HFFc6 (cell line): Measurements from ENCODE around the gene NPTN. TPM values are rescaled to one million over a fixed set of nuclear protein-coding genes. Genes with fewer than 3 reads are reported as not detected.

ENCODE experiments used
- DNase-seq: peaks from one replicate; pipeline ENCODE4 v3.0.0-alpha.2; 2018
- H3K27ac Mint-ChIP-seq: 2 replicates; pipeline ENCODE4 v1.8.0; 2020; ENCODE audit warnings: mild to moderate bottlenecking, mixed read lengths
- H3K27me3 Mint-ChIP-seq: 2 replicates; pipeline ENCODE4 v1.8.0; 2021; ENCODE audit warnings: mild to moderate bottlenecking, moderate library complexity, mixed read lengths; ENCODE audit not compliant: insufficient read depth
- H3K36me3 Mint-ChIP-seq: 2 replicates; pipeline ENCODE4 v1.8.0; 2021; ENCODE audit warnings: low read depth, mixed read lengths
- H3K4me1 Mint-ChIP-seq: 2 replicates; pipeline ENCODE4 v1.8.0; 2020; ENCODE audit warnings: low read depth, mixed read lengths
- H3K4me3 Mint-ChIP-seq: 2 replicates; pipeline ENCODE4 v1.8.0; 2020; ENCODE audit warnings: mild to moderate bottlenecking, moderate library complexity, mixed read lengths
- H3K9me3 Mint-ChIP-seq: 2 replicates; pipeline ENCODE4 v1.8.0; 2020; ENCODE audit warnings: mild to moderate bottlenecking, mixed read lengths
- CTCF ChIP-seq: fragments of 200-600 bp; sonication (generic); IDR thresholded peaks from 2 replicates; pipeline ENCODE4 v1.5.0; 2021; ENCODE audit warnings: antibody characterized with exemption, mild to moderate bottlenecking
- total RNA-seq, 6 experiments: library from RNA; stranded (reverse); fragmentation: NEBNext Ultra II Directional; extraction: Animal tissue kit (Norgen Biotek cat#: 25700); gene quantifications; 2 replicates in 1 of 6; 3 replicates in 5 of 6; pipeline ENCODE4 v1.2.3, GENCODE V29; 2021

NPTN gene
- total RNA-seq, 6 experiments from 2014 or later = 183 to 215 (median 204) TPM

- H3K9me3 Mint-ChIP-seq = no peaks in the 10 kb centered on the region
- H3K4me3 Mint-ChIP-seq = no peak overlapping the region
- no peak for TF ChIP-seq CTCF
- peaks cover 2% of the 10 kb centered on the region for H3K27me3 Mint-ChIP-seq
- no peaks in the 10 kb centered on the region for H3K4me1 Mint-ChIP-seq
- H3K27ac Mint-ChIP-seq = no peak overlapping the region
- no peaks in the 10 kb centered on the region for H3K36me3 Mint-ChIP-seq
- no peak for DNase-seq
Observed at GRCh38 chr15:73515527-73515926, 117.7 kb downstream of the NPTN start.

Other genes with a start within 250 kb of the NPTN start
- gene REC114, start 190.2 kb downstream of the NPTN start, total RNA-seq = not detected
- gene CD276, start 51.0 kb upstream of the NPTN start, total RNA-seq = 100 to 1,000 TPM in 3 of 6 experiments, 10 to 100 TPM in 3; 86.5 to 121 (median 105) TPM
- gene INSYN1, start 120.0 kb upstream of the NPTN start, total RNA-seq = 1 to 10 TPM in 2 of 6 experiments, under 1 TPM in 4; 0.15 to 1.3 (median 0.28) TPM
- gene TBC1D21, start 240.2 kb upstream of the NPTN start, total RNA-seq = not detected